ENCODE results near the gene FMNL2.

DNA sequence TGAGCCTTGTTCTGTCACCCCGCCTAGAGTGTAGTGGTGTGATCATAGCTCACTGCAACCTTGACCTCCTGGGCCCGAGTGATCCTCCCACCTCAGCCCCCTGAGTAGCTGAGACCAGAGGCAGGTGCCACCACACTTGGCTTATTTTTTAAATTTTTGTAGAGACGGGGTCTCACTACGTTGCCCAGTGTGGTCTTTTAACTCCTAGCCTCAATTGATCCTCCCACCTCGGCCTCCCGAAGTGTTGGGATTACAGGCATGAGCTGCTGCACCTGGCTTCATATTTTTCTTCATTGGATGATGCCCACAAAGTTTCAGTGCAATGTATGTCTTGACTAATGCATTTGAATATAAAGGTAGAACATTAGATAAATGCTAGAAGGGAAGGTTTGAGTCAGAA, 120.8 kb downstream of the FMNL2 start:
- TF ChIP-seq POLR2AphosphoS5 (IDR thresholded peaks at IDR 0.05; ENCODE audit: low read depth, low read length) (no peak), CTCF (IDR thresholded peaks at IDR 0.05 in 2 of 3, conservative IDR thresholded peaks at IDR 0.05 in 1 of 3; ENCODE audit: borderline replicate concordance in 1 of 3, insufficient read depth in 1 of 3, low read depth in 2 of 3, low read length in 2 of 3) (no peak), SIN3A (IDR thresholded peaks at IDR 0.05; ENCODE audit: low read depth) (no peak), SP1 (IDR thresholded peaks at IDR 0.05; ENCODE audit: low read depth) (no peak), EZH2 (IDR thresholded peaks at IDR 0.05) (no peak), POLR2A (IDR thresholded peaks at IDR 0.05; ENCODE audit: borderline replicate concordance, extremely low read depth, insufficient read depth, insufficient read length) (no peak), FOSL1 (IDR thresholded peaks at IDR 0.05; ENCODE audit: low read depth) (no peak), YY1 (IDR thresholded peaks at IDR 0.05; ENCODE audit: extremely low read depth, insufficient replicate concordance, low read depth, low read length) (no peak)
- TF ChIP-seq, protein P1, sequence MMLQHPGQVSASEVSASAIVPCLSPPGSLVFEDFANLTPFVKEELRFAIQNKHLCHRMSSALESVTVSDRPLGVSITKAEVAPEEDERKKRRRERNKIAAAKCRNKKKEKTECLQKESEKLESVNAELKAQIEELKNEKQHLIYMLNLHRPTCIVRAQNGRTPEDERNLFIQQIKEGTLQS (IDR thresholded peaks at IDR 0.05): no peak

Measured in HCT116 (cell line).